Keratinocyte (primary cell): Measurements from ENCODE around the gene ZDHHC22. TPM values are rescaled to one million over a fixed set of nuclear protein-coding genes. Genes with fewer than 3 reads are reported as not detected.

Experiments used
- DNase-seq: peaks from one replicate; pipeline ENCODE4 v3.0.0-alpha.2; 2011; ENCODE audit warnings: low read depth, missing footprints, low spot score
- FAIRE-seq: peaks from 2 replicates; lab custom pipeline; 2011; peaks lifted over from hg19 to GRCh38; lab: Jason Lieb, UNC
- H2AFZ ChIP-seq: 2 replicates; pipeline ENCODE4 v1.6.0; 2012; ENCODE audit warnings: low read length, control low read depth, inconsistent platforms; ENCODE audit not compliant: control insufficient read depth
- H3K27ac ChIP-seq: 2 replicates; pipeline ENCODE4 v1.5.1; 2011; ENCODE audit warnings: low read length; ENCODE audit not compliant: control insufficient read depth, insufficient read depth
- H3K27me3 ChIP-seq: 3 replicates; pipeline ENCODE4 v1.6.0; 2011; ENCODE audit warnings: low read length; ENCODE audit not compliant: control insufficient read depth, insufficient read depth; ENCODE audit errors: extremely low read depth
- H3K36me3 ChIP-seq, 2 experiments: 2 replicates in 1 of 2; 3 replicates in 1 of 2; pipeline ENCODE4 v1.5.1; 2011; ENCODE audit warnings: low read length in 2 of 2, mild to moderate bottlenecking in 1 of 2; ENCODE audit not compliant: control insufficient read depth in 2 of 2, insufficient read depth in 2 of 2; ENCODE audit errors: extremely low read depth in 1 of 2
- H3K4me1 ChIP-seq: 3 replicates; pipeline ENCODE4 v1.5.1; 2011; ENCODE audit warnings: low read length; ENCODE audit not compliant: control insufficient read depth, insufficient read depth; ENCODE audit errors: extremely low read depth
- H3K4me2 ChIP-seq: 3 replicates; pipeline ENCODE4 v1.6.0; 2011; ENCODE audit warnings: low read depth, low read length; ENCODE audit not compliant: control insufficient read depth, insufficient read depth; ENCODE audit errors: extremely low read depth
- H3K4me3 ChIP-seq, 3 experiments: fragments of 200-600 bp in 1 of 3; sonication (generic) in 1 of 3; 2 replicates in 2 of 3; 3 replicates in 1 of 3; pipeline ENCODE4 v1.5.1; 2011 to 2016; ENCODE audit warnings: low read length in 3 of 3, mild to moderate bottlenecking in 3 of 3, control low read depth in 2 of 3, inconsistent platforms in 1 of 3, low read depth in 1 of 3, mixed read lengths in 1 of 3, mixed run types in 1 of 3, moderate library complexity in 1 of 3; ENCODE audit not compliant: control insufficient read depth in 2 of 3, insufficient read depth in 2 of 3; ENCODE audit errors: extremely low read depth in 1 of 3
- H3K79me2 ChIP-seq: 2 replicates; pipeline ENCODE4 v1.6.0; 2012; ENCODE audit warnings: low read length; ENCODE audit not compliant: control insufficient read depth, insufficient read depth
- H3K9ac ChIP-seq: 3 replicates; pipeline ENCODE4 v1.6.0; 2011; ENCODE audit warnings: low read length; ENCODE audit not compliant: control insufficient read depth, insufficient read depth; ENCODE audit errors: extremely low read depth
- H3K9me1 ChIP-seq: 3 replicates; pipeline ENCODE4 v1.6.0; 2011; ENCODE audit warnings: low read length; ENCODE audit not compliant: control insufficient read depth, insufficient read depth; ENCODE audit errors: extremely low read depth
- H3K9me3 ChIP-seq: 2 replicates; pipeline ENCODE4 v1.5.1; 2012; ENCODE audit warnings: low read depth, low read length; ENCODE audit not compliant: control insufficient read depth
- H4K20me1 ChIP-seq: 3 replicates; pipeline ENCODE4 v1.6.0; 2011; ENCODE audit warnings: low read length; ENCODE audit not compliant: control insufficient read depth, insufficient read depth; ENCODE audit errors: extremely low read depth
- CTCF ChIP-seq, 3 experiments: IDR thresholded peaks in 1 of 3; conservative IDR thresholded peaks in 1 of 3; optimal IDR thresholded peaks in 1 of 3; 2 replicates in 2 of 3; 3 replicates in 1 of 3; pipeline versions ENCODE3 to v1.5.1; 2011; ENCODE audit warnings: low read length in 3 of 3, mild to moderate bottlenecking in 3 of 3, moderate library complexity in 2 of 3, control low read depth in 1 of 3, inconsistent platforms in 1 of 3; ENCODE audit not compliant: insufficient read depth in 2 of 3; ENCODE audit errors: extremely low read depth in 1 of 3
- EZH2 ChIP-seq: IDR thresholded peaks from one replicate; pipeline ENCODE4 v1.6.1; 2012; ENCODE audit warnings: inconsistent platforms, mild to moderate bottlenecking, low read length, moderate library complexity
- dilution Hi-C: fragments of 300-500 bp; cut with MboI; formaldehyde crosslinking; loops from one replicate; pipeline ENCODE4 v1.7.0; 2020; ENCODE audit warnings: low sequenced_read_pairs; ENCODE audit not compliant: extremely low pct_ligation_motif_present
- polyA plus RNA-seq, 5 experiments: library from polyadenylated mRNA; depleted of rRNA in 3 of 5; stranded (reverse) in 3 of 5; stranded (forward) in 1 of 5; unstranded in 1 of 5; fragments of >200 nt; gene quantifications; 1 replicate in 1 of 5; 2 replicates in 3 of 5; 3 replicates in 1 of 5; pipeline versions ENCODE4 v1.2.1 to v1.2.3, GENCODE V29; 2011 to 2012; ENCODE audit warnings: missing spikeins in 2 of 5, low read depth in 1 of 5, low replicate concordance in 1 of 5

Gene ZDHHC22
- polyA plus RNA-seq, 1 donor (not counting 4 experiments of a cell fraction or from before 2014, with no cell fraction given): not detected

- H2AFZ ChIP-seq: no peak overlapping the region
- peaks cover 18% of the 10 kb centered on the region for H3K27me3 ChIP-seq
- H3K4me2 ChIP-seq: no peak overlapping the region
- H3K79me2 ChIP-seq: no peaks in the 10 kb centered on the region
- no peak for FAIRE-seq
- H3K9me3 ChIP-seq: no peaks in the 10 kb centered on the region
- H3K27ac ChIP-seq: no peak overlapping the region
- no peaks in the 10 kb centered on the region for H3K9me1 ChIP-seq
- H3K36me3 ChIP-seq: no peaks in the 10 kb centered on the region
- TF ChIP-seq CTCF (optimal IDR thresholded peaks at IDR 0.05 in 1 of 3, IDR thresholded peaks at IDR 0.05 in 1 of 3, conservative IDR thresholded peaks at IDR 0.05 in 1 of 3; ENCODE audit: extremely low read depth in 1 of 3, insufficient read depth in 2 of 3, low read length in 3 of 3): peak in 1 of 3 experiments; percentile 5
- TF ChIP-seq EZH2: no peak
- H3K9ac ChIP-seq: no peak overlapping the region
- H3K4me3 ChIP-seq: no peak overlapping the region
- H4K20me1 ChIP-seq: no peaks in the 10 kb centered on the region
- dilution Hi-C loops: no loop called here
- no peaks in the 10 kb centered on the region for H3K4me1 ChIP-seq
- no peak for DNase-seq
Observed at GRCh38 chr14:77151918-77152588, 10.5 kb upstream of the ZDHHC22 start.

- no peaks in the 10 kb centered on the region for H4K20me1 ChIP-seq
- peaks cover 26% of the 10 kb centered on the region for H3K27me3 ChIP-seq
- FAIRE-seq (no peak), DNase-seq (no peak)
- no peaks in the 10 kb centered on the region for H3K36me3 ChIP-seq
- H3K4me3 ChIP-seq: no peak overlapping the region
- no peak overlapping the region for H3K4me2 ChIP-seq
- H3K9ac ChIP-seq: no peak overlapping the region
- peak; percentile 60 to 61 (median 60) for TF ChIP-seq CTCF (optimal IDR thresholded peaks at IDR 0.05 in 1 of 3, IDR thresholded peaks at IDR 0.05 in 1 of 3, conservative IDR thresholded peaks at IDR 0.05 in 1 of 3; ENCODE audit: extremely low read depth in 1 of 3, insufficient read depth in 2 of 3, low read length in 3 of 3)
- TF ChIP-seq EZH2: no peak
- no peaks in the 10 kb centered on the region for H3K79me2 ChIP-seq
- no peaks in the 10 kb centered on the region for H3K4me1 ChIP-seq
- dilution Hi-C loops: no loop called here
- no peak overlapping the region for H2AFZ ChIP-seq
- H3K9me3 ChIP-seq: no peaks in the 10 kb centered on the region
- no peak overlapping the region for H3K27ac ChIP-seq
- no peaks in the 10 kb centered on the region for H3K9me1 ChIP-seq
Observed at GRCh38 chr14:77151245-77151644, 9.7 kb upstream of the ZDHHC22 start.
